Femur (tissue), 1 donor: ENCODE results near the gene FAM89A.

Experiments
- DNase-seq: peaks from one replicate; pipeline ENCODE4 v3.0.0-alpha.2; 2017

Gene FAM89A

DNA sequence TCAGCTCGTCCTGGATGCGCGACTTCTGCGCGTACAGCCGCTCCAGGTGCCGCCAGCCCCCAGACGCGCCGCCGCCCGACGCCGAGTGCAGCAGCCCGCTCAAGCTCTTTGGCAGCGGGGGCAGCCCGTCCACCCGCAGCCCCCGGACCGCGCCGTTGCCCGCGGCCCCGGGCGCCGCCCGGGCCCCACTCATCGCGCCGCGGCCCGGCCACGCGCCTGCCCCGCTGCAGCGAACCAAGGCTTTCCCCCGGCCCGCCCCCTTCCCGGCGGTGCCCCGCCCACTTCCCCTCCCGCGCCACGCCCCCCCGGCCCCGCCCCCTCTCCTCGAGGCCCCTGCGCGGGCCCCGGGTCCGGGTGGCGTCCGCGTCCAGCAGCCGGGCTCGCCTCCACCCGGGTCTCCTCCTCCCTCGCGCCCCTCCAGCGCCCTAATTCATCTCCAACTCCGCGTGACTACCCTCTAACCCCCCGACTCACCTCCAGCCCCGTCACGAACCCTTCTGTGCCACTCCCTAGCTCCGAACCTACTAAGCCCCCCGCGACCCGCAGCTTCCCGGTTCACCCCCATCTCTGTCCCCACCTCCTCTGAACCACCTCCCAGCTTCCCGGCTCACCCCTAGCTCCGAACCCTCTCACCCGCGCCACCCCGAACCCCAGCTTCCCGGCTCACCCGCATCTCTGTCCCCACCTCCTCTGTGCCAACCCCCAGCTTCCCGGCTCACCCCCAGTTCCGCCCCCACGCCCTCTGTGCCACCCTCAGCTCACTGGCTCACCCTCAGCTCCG is at the start of gene FAM89A:
Gene FAM89A, minus strand, starts transcription at position 236 of the 781 bp plus-strand sequence. Its CDS starts 43 bp downstream, at position 193.
- DNase-seq: peak; percentile 78

DNA sequence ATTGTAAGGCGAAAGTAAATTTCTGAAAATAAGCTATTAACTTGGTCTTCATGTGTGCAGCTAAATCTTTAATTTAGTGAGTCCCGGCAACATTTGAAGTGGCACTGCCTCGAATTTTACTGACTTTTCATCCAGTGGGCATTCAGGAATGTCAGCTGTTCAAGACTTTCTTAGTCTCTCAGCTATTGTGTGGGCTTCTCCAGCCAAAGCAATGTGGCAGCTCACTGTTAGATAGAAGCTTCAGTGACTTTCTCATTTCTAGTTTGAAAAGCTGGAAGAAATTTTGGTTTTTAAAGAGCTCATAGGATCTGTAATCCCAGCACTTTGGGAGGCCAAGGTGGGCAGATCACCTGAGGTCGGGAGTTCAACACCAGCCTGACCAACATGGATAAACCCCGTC is 44.3 kb upstream of the FAM89A start:
- DNase-seq: no peak

DNA sequence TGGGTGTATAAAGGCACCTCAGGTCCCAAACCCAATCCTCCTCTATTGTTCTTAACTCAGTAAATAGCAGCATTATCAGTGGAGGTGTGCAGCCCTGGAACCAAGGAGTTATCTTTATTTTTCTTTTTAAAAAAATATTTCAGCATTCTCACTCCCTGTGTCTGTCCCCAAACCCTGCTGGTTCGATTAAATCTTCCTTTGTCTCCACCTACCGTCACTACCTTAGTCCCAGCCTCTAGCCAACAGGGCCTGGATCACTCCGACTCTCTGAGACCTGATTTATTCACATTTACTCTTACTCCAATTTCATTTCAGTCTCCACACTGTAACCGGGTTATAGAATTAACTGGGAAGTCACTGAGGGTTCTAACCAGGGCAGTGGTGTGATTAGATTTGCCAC is 39.1 kb upstream of the FAM89A start:
- no peak for DNase-seq

DNA sequence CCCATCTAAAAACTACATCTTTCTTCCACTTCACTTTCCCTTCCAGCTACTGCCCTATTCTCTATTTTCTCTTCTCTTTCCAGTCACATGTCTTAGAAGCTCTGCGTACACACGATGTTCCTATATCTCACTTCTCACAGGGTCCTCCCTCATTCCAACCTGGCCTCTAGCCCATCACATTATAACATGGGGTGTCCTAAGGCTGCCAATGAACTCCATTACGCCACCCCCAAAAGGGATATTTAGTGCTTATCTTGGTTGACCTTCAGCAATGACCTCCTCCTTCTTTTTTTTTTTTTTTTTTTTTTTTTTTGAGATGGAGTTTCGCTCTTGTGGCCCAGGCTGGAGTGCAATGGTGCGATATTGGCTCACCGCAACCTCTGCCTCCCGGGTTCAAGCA is 38.2 kb upstream of the FAM89A start:
- DNase-seq: no peak

DNA sequence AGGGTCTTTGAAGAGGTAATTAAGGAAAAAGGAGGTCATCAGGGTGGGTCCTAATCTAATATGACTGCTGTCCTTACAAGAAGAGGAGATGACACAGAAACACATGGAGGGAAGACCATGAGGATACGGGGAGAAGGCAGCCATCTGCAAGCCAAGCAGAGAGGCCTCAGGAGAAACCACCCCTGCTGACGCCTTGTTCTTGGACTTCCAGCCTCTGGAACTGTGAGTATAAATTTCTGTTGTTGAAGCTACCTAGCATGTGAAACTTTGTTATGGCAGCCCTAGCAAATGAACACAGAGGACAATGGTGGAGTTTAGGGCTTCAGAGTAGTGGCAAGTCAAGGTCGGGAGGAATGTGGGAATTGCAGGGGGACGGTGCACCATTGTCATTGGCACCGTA is 36.7 kb upstream of the FAM89A start:
- no peak for DNase-seq

DNA sequence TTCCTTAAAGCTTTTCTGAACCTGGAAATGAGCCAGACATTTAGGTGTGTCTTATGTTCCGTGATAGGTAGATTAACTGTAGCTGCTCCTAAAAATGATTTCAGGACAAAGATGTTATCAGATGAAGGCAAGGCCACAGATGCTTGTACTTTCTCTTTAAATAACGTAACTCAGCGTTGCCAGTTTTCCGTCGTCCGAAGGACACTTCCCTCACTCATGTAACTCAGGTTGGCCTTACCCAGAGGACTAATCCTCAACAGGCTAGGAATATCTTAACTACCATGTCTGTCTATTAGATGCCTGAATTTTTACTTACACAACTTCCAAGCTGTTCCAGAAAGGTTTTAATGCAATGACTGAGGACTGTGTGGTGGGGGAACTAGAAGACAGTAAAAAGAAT is 35.4 kb upstream of the FAM89A start:
- no peak for DNase-seq

DNA sequence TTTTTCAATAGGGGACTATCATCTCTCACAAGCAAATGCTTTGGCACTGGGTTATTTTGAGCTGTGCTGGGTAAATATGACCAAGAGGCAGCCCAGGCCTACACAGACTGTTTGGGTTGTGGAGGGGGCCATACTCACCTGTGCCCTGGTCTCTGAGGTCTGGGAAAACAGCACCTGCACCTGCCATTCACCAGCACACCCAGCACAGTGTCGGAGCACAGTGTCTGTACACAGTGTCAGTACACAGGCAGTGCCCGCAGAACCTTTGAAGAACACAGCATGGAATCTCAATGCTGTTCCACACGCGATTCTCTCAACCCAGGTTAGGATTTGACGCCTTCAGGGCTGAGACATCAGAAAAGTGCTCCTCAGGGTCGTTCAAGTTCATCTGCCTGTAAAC is 35.0 kb upstream of the FAM89A start:
- DNase-seq: no peak

DNA sequence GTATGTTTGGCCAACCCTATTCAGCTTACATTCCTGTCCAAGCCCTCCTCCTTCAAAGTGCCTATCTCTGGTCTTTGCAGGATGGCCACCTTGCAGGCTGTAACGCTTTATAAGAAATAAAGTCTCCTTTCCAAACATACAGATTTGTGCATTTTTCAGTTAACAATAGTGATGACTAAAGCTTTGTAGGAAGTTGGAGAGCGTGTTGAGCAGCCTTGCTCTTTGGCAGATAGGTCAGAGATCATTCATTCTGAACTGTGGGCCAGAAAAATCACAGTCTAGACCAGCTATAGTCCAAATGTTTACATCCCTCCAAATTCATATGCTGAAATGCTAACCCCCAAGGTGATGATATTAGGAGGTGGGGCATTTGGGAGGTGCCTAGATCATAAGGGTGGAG is 34.0 kb upstream of the FAM89A start:
- DNase-seq: no peak

DNA sequence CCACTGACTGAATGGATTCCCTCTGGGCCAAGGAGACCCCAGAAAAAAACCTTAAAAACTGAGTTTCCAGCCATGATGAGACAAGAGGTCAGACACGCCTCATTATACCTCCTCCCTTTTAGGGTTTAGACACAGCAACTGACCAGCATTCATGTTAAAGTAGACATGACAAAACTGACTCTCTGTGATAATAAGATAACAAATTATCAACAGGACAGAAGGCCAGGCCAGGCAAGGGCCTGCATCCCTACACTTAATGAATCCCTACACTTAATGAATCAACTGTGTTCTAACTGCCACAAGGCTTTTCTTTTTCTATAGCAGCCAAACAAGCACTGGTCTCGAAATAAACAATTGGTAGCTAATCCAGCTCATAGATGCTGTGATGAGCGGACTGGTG is 33.3 kb upstream of the FAM89A start:
- no peak for DNase-seq

DNA sequence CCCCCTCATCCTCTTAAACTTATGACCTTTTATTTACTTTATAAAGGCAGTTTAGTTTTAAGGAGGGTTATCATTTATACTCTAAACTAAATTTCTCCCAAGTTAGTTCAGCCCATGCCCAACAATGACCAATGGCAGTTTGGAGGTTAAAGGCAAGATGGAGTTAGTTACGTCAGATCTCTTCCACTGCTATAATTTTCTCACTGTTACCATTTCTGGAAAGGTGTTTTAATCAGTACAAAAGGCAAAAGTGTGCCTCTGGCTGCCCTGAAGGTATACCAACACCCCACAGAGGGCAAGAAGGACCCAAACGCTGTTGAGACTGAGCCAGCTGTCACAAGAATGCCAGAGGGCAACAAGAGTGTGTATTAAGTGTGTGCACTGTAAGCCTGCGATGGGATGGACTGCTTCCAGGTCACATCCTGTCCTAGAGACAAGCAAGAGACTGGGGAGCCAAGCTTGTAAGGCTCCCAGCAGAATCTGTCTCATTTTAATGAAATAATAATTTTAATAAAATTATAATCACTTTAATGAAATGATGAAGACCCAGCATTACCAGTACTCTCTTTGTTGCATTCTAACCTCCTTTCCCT is 32.5 kb upstream of the FAM89A start:
- DNase-seq: no peak

DNA sequence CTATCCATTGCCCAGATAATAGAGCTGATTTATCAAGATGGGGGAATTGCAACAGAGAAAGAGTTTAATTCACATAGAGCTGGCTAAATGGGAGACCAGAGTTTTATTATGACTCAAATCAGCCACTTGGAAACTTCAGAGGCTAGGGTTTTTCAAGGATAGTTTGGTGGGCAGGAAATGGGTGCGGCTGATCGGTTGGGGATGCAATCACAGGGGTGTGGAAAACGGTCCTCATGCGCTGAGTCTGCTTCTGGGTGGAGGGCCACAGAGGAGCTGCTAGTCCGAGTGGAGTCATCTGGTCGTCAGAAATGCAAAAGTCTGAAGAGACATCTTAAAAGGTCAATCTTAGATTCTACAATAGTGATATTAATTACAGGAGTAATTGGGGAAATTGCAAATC is 32.0 kb upstream of the FAM89A start:
- DNase-seq: no peak

DNA sequence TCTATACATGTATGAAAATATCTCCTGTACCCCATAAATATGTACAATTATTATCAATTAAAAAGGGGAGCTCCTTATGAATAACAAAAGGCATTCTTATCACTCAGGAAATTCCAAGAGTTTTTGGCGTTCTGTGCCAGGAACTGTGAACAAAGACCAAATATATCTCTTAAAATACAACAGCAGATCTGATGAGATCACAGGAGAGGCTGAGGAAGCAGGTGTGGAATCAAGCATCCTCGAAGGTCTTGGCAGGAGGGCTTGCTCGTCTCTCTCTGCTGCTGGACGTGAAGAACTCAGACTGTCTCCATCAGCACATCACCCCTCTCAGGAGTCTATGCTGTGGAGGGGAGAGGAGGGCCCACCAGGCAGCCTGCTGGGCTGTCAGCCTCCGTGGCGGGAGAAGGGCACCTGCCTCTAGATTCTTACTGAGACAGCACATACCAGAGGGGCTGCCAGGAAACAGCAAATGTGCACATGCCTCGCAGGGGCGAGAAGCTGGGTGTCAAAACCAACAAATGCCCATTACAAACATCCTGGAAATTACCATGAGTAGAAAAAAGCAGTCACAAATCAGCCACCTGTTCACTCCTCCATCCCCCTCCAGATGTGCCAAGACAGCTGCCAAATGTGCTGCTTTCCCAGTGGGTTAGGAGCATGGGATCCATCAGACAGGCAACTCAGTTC is 30.8 kb upstream of the FAM89A start:
- DNase-seq: peak; percentile 58

DNA sequence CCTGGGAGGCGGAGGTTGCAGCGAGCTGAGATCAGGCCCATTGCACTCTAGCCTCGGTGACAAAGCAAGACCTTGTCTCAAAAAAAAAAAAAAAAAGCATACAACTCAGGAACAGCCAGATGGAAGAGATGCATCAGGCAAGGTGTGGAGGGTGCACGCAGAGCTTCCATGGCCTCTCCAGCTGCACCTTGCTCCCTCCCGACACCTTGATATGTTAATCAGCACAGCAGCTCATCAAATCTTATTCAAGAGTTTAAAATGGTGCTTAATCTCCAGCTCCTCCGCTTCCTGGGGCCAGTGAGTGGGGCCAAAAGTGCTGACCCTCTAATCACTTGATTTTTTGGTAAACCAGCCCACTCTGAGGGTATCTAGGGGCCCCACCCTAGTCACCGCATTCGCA is 29.3 kb upstream of the FAM89A start:
- no peak for DNase-seq

DNA sequence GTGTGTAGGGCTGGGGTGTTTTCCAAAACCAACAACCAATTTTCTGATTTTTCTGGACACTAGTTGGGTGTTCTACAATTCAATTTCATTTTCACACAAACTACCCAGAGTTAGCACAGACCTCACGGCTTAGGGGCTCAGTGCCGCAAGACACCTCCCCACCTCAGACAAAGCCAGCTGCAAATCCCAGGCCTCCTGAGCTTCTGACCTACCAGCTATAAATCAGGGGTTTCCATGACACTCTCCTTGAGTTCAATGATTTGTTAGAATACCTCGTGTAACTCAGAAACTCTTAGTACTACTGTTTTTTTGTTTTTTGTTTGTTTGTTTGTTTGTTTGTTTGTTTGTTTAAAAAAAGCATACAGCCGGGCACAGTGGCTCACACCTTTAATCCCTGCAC is 28.7 kb upstream of the FAM89A start:
- no peak for DNase-seq

DNA sequence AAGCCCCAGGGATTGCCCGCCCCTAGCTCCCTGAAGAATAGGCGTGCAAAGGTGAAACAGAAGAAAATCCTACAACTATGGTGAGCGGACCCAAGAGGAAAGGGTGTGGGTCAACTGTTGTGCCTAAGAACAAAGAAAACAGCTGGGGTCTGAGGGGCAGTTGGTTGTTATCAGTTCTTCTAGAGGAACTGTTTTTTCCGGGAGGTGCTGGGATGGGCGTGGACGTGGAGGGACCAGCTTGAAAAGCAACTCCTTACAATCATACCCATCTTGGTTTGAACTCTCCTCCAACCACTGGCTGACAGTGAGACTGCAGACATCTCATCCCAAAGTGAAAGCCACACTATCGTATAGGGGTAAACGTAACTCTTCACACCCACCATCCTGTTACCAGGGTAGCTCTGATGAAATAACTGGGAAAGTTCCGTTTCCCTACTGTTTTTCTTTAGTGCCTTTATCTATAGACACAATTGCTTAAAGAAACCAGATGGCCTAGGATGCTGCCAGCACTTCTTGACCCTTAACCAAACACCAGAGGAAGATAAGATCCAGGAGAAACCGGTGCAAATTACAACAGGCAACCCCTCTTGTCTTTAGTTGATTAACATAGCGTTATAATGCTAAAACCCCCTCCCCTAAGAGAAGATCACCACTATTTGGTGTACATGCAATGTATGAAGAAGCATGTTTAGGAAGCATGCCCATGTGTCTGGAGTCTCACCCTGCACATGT is 25.6 kb upstream of the FAM89A start:
- DNase-seq: no peak

DNA sequence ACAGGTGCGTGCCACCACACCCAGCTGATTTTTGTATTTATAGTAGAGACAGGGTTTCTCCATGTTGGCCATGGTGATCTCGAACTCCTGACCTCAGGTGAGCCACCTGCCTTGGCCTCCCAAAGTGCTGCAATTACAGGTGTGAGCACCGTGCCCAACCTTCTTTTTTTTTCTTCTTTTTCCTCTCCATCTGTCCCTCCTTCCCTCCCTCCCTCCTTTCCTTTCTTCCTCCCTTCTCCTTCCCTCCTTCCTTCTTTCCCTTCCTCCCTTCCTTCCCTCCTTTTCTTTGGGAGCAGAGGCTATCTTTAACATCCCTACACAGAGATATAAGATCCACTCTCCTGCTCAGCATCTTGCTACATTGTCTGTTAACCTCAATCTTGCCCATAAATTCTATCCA is 24.4 kb upstream of the FAM89A start:
- DNase-seq: no peak

DNA sequence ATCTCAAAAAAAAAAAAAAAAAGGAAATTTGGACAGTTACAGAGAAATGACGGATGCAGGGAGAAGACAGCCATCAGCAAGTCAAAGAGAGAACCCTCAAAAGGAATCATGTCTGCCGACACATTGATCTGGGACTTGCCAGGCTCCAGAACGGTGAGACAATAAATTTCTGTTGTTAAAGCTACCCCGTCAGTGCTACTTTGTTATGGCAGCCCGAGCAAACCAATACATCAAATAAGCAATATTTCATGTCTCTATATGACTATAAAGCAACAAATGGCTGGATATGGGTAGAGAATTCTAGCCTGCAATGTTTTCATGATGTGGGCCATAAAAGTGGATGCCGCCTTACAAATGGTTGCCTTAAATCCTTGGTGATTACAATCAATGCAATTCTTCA is 23.3 kb upstream of the FAM89A start:
- DNase-seq: no peak

DNA sequence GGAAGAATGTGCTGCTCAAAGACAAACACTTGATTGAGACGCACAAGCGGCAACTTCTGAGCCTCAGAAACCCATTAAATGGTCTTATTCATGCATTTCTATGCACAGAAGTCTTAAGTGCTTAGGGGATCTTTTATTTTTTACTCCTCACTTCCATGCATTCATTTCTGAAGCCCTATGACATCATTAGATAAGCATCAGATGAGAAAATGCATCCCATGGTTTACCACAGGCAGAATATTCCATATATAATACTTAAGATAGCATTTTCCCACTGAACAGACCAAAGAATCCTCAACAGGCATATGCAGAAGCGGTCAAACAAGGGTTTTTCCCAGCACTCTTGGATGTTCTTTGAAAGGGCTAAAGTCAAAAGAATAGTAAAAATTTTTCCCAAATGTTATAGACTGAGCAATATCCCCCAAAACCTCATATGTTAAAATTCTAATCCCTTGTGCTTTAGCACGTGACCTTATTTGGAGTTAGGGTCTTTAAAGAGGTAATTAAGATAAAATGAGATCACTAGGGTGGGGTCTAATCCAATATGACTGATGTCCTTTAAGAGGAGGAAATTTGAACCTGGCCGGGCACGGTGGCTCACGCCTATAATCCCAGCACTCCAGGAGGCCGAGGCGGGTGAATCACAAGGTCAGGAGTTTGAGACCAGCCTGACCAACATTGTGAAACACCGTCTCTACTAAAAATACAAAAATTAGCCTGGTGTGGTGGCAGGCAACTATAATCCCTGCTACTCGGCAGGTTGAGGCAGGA is 22.6 kb upstream of the FAM89A start:
- DNase-seq: no peak

DNA sequence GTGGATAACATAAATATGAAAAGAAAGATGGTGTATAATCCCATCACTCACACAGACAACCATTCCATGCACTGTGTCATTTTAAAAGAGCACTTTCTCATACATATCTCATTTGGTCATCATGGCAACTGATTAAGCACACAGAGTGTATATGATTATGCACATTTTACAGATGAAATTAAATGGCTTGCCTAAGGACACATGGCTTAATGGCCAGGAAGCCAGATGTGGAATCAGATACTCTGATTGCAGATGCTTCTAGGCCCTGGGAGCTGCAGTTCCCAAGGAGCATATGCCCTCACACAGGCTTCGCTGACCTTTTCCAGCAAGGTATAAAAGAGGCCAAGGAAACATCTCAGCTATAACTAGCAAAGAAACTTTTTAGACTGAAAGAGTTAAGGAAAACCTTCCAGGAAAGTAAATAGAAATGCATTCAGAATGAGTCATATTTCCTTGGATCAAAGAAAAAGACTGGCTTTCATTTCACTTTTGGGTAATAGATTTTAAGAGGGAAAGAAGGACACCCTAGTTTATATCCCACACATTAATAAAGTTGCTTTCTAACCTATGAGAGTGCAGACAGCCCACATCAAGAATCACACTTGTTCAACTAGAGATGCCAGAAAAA is 19.6 kb upstream of the FAM89A start:
- DNase-seq: no peak

DNA sequence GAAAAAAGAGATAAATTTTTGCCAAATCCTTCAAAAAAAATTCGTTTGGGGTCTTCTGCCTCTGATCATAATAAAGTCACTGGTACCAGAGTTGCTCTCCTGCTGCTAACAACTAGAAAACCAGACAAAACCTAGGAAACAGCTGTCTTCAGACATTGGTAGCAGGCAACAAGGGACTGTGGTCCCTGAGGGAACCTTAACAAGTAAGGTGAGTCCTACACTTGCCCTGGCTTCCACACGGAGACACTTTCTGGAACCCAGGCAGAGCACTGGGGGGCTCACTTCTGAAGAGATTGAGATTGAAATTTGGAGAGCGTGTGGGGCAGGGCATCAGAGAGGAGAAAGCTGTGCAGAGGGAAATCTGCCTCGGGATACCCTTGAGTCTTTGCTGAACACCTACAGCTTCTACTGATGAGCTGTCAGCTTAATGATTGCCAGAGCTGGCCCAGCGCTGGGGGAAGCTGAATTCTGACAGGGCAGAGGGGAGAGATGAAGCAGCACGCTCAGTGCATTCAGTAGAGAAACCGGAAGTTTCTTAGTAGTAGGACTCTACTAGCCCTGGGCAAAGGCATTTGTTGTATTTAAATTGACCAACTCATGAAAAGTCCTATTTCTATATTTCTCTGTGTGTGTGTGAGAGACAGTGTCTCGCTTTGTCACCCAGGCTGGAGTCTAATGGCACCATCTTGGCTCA is 18.5 kb upstream of the FAM89A start:
- no peak for DNase-seq

DNA sequence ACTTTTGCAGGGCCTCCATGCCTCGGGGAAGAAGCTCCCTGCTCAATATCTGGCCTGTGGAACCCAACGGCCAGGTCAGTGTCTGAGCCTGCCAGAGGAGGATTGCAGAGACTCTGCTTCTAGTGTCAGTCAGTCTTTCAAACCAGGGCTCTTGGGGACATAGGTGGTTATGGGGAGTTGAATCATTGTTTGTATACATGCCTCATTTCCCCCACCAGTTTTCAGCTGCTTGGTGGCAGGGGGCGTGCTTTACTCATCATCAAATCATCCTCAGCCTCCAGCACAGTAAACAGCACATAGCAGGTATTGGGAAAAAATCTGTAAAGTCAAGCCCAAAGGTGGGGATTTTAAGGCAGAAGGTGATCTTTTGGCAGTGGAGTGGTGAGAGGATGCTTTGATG is 17.4 kb upstream of the FAM89A start:
- no peak for DNase-seq

DNA sequence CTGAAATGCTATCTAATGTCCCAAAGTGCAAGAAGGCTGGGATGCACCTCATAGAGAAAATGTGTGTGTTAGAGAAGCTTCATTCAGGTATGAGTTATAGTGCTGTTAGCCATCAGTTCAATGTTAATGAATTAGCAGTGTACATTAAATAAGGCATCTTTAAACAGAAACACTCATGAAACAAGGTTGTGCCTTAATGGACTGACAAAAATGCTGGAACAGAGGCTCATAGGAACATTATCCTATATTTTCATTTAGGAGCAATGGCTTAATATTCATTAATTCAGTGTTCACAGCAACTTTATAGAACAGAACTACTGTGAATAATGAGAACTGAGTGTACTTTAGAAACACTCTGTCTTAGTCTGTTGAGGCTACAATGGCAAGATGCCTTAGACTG is 15.2 kb upstream of the FAM89A start:
- no peak for DNase-seq
